Activated CD8-positive, alpha-beta memory T cell treated with anti-CD3 and anti-CD28 coated beads, Interleukin-2, amount 50 U/mL, for 1 hour (primary cell): ENCODE measurements around the gene TP73.

Experiments
- DNase-seq: peaks from one replicate; pipeline ENCODE4 v3.0.0-alpha.2; 2020; ENCODE audit errors: extremely low read depth

Gene TP73

GRCh38 chr1:3653286-3653618, 936 bp downstream of the TP73 start:
- DNase-seq: no peak

DNA sequence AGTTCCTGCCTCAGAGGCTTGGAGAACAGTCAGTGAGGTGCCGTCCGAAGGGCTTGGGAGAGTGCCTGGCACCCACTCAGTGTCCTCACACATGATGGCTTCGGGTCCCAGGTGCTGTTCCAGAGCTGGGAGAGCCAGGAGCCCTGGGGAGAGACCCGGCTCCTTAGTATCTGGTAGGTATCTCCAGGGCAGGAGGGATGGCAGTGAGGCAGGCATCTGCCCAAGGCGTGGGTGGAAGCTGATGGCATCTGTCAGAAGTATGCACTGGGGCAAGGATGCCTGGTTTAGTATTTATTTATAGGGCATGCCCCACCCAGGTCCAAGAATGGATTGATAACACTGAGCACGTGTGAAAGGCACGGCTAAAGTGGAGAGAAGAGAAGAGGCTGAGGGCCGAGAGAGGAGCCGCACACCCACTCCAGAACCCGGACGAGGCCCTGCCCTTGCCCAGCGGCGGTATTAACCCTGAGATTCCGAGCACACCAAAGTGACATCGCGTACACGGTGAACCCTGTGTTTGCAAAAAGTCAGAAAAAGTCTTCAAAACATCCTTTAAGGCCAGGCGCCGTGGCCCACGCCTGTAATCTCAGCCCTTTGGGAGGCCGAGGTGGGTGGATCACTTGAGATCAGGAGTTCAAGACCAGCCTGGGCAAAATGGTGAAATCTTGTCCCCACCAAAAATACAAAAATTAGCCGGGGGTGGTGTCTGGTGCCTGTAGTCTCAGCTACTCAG, 2.4 kb downstream of the TP73 start:
- no peak for DNase-seq

- no peak for DNase-seq
Measured at GRCh38 chr1:3656450-3657095, 4.3 kb downstream of the TP73 start.

GRCh38 chr1:3657096-3657475, 4.8 kb downstream of the TP73 start:
- no peak for DNase-seq

- no peak for DNase-seq
Measured at GRCh38 chr1:3657578-3658230, 5.4 kb downstream of the TP73 start.

- no peak for DNase-seq
Measured at GRCh38 chr1:3658231-3658615, 5.9 kb downstream of the TP73 start.

DNA sequence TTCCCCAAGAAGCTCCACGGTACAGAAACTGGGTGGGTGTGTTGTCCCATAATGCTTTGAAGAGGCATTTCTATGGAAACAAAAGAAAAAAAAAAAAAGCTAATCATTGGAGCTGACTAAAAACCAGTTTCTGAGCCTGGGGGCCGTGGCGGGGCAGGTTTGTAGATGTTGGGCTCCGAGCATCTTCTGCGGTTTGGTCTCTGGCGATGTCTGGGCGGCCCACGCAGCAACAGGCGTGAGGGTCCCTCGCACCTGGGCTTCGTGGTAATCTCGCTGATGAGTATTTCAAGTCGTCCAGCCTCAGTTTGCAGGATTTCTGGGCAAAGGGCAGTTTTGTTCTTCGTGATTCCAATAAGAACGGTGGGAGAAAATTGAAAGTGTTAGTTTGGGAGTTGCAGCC, 6.8 kb downstream of the TP73 start:
- DNase-seq: no peak

DNA sequence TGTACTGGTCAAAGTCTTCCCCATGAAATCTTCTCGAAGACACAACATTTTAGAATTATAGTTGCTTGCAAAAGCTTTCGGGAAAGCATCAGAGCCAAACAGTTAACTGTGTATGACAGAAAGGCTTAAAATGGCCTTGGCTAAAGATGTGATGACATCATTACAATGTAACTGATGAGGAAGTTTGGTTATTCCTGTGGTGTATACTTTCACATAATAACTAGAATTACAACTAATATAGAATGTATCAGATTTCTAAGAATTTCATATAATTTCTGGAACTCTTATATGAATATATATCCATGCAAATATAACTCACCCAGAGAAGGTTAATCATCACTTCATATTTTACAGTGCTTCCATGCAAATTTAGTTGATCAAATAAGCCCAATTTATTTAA, 8.4 kb downstream of the TP73 start:
- DNase-seq: no peak

GRCh38 chr1:3661631-3662030, 9.3 kb downstream of the TP73 start:
- DNase-seq: no peak

GRCh38 chr1:3662080-3662671, 9.9 kb downstream of the TP73 start:
- no peak for DNase-seq

DNA sequence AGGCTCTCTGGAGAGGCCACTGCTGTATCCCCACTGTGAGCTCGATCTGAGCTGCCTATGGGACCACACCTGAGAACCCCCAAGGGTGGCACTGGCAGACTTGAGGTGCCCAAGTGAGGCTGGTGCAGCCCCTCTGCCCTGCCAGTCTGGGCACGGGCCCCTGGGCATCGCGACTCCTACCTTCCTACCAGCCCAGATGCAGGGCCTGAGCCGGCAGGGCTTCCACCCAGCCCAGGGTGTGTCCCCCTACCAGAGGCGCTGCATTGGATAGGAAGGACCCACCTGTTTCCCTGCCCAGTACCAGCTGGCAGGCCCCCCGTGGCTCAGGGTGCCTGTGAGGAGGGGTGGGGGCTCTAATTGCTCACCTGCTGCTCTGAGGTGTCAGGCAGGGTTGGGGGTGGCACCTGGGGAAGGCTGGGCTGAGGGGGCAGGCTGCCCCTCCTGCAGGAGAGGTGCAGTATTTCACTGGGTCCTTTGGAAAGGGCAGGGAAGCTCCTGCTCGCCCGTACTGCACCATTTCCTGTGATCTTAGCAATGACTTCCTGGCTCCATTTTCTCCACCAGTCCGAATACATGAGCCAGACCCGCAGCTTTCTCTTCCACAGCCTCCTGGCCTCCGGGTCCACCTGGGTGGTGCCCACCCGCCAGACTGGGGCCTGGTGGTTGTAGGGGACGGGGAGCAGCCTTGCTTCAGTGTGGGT, 11.8 kb downstream of the TP73 start:
- no peak for DNase-seq

- DNase-seq: no peak
Measured at GRCh38 chr1:3664700-3665375, 12.5 kb downstream of the TP73 start.

GRCh38 chr1:3668148-3668547, 15.8 kb downstream of the TP73 start:
- no peak for DNase-seq

DNA sequence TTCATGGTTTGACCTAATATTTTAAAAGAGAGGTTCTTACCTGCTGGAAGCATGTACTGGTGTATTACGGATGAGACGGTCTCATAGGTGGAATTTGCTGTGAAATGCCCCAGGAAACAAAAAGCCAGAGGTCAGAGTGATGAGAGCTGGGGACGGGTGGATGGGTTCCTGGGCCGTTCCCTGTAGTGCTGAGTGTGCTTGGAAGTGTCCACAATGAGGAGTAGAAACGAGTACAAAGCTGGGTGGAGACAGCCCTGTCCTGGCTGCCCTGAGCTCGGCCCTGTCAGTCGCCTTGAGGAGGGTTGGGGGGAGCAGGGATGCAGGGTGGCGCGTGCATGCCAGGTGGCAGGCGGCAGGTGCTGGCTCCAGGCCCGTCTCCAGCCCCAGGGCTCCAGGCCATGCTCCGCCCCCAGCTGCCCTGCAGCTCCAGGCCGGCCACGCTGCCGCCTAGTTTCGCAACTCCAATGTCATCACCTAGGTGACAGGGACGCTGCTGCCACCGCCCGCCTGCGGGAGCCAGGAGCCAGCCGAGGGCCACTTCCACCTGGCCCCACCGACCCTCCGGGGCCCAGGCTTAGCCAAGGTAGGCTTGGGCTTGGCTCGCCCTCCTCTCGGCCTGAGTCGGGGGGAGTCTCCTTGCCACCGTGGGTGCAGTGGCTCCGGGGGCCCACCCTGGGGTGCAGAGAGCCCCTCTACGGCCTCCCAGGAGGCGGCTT, 16.4 kb downstream of the TP73 start:
- DNase-seq: no peak

- no peak for DNase-seq
Measured at GRCh38 chr1:3669421-3669821, 17.1 kb downstream of the TP73 start.

- DNase-seq: no peak
Measured at GRCh38 chr1:3669971-3670431, 17.7 kb downstream of the TP73 start.

DNA sequence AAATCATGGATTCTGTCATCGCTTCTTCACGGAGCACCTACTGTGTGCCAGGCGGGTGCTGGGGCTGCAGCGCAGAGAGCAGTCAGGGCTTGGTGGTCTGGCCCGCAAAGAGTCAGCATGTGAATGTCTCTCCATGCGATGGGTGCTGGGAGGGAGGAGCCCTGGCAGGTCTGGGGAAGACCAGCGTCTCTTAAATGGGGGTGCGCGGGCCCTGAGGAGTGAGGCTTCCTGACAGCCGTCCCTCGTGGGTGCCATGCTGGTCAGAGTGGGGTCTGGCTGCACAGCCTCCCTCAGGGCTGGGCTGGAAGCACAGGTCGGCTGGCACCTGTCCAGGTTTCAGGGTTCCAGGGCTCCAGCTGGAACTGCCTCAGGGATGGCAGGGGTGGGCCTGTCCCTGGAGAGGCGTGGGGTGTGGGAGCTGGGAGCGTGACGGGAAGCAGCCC, 18.5 kb downstream of the TP73 start:
- DNase-seq: no peak

GRCh38 chr1:3671371-3672180, 19.3 kb downstream of the TP73 start:
- DNase-seq: no peak

DNA sequence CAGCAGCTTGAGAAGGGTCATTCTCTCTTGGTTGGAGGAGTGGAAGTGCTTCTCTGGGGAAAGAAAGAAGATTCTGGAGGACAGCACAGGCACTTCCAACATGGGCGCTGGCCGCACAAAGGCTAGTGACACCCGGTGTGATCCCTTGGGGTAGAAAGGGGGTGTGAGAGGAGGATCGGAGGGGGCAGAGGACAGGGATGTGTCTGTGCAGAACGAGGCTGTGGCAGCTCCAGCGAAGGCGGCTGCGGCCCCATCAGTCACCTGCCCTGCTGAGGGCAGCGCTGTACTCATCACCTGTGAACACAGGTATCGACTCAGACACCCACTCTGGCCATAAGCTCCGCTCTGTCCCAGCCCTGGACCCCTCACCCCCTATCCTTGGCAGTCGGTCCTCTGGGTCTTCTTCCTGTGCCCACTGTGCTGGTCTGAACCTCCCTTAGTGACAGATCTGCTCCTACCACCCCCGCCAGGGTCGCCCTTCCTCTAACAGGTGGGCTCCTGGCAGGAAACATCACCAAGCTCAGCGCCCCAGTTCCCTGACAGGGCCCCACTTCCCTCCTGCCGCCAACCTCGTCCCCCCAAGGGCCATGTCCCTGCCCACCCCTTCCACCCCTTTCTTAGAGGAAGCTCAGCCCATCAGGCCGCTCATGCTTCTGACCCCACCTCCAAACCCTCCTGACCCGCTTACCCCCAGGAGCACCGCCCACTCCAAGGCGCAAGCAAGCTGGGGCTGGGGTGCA, 20.1 kb downstream of the TP73 start:
- no peak for DNase-seq
